ENCODE results near the gene EZR. TPM values are rescaled to one million over a fixed set of nuclear protein-coding genes. Genes with fewer than 3 reads are reported as not detected.
"Not testable (repeated sequence)": the region's sequence is repeated elsewhere in the genome, so short reads cannot be mapped to it uniquely, and the experiment has no call there.

Gene EZR
- total RNA-seq, 1 donor from 2014 or later = 314 TPM

DNA sequence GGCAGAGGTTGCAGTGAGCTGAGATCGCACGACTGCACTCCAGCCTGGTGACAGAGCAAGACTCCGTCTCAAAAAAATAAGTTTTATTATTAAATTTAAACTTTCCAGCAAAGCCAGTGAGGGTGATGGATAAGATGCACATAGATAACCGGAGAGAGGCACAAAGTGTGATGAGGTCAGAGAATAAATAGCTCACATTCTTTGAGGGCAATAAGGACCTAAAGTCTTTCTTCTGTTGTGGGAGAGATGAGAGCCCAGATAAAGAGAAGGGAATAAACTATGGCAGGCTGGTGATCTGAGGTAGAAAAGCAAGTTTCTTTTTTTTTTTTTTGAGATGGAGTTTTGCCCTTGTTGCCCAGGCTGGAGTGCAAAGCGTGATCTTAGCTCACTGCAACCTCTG, 20.6 kb upstream of the EZR start:
- DNase-seq (ENCODE audit: low read depth) (no peak), FAIRE-seq (no peak)
- TF ChIP-seq, protein P1, sequence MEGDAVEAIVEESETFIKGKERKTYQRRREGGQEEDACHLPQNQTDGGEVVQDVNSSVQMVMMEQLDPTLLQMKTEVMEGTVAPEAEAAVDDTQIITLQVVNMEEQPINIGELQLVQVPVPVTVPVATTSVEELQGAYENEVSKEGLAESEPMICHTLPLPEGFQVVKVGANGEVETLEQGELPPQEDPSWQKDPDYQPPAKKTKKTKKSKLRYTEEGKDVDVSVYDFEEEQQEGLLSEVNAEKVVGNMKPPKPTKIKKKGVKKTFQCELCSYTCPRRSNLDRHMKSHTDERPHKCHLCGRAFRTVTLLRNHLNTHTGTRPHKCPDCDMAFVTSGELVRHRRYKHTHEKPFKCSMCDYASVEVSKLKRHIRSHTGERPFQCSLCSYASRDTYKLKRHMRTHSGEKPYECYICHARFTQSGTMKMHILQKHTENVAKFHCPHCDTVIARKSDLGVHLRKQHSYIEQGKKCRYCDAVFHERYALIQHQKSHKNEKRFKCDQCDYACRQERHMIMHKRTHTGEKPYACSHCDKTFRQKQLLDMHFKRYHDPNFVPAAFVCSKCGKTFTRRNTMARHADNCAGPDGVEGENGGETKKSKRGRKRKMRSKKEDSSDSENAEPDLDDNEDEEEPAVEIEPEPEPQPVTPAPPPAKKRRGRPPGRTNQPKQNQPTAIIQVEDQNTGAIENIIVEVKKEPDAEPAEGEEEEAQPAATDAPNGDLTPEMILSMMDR (IDR thresholded peaks at IDR 0.05; ENCODE audit: insufficient read depth, low read length, severe bottlenecking) = no peak
- Histone ChIP-seq H3K36me3 (ENCODE audit: control insufficient read depth, insufficient read depth, low read length) (no peaks in the 10 kb centered on the region), H3K27me3 (ENCODE audit: control insufficient read depth, insufficient read depth, low read length) (no peaks in the 10 kb centered on the region), H3K4me3 (ENCODE audit: low read depth, low read length) (no peak overlapping the region)

DNA sequence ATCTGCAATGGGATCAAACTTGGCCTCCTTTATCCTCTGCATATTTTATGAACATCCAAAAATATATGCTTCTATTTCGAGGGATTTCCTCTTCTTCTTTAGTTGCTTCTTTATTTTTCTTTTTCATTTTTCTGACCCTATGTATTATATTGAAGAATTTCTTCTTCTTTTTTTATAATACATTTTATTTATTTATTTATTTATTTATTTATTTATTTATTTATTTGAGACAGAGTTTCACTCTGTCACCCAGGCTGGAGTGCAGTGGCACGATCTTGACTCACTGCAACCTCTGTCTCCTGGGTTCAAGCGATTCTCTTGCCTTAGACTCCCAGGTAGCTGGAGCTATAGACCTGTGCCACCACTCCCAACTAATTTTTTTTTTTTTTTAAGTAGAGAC, 19.6 kb upstream of the EZR start:
- not testable (repeated sequence) for H3K36me3 ChIP-seq (ENCODE audit: control insufficient read depth, insufficient read depth, low read length); DNase-seq (ENCODE audit: low read depth); H3K4me3 ChIP-seq (ENCODE audit: low read depth, low read length); FAIRE-seq; H3K27me3 ChIP-seq (ENCODE audit: control insufficient read depth, insufficient read depth, low read length)

DNA sequence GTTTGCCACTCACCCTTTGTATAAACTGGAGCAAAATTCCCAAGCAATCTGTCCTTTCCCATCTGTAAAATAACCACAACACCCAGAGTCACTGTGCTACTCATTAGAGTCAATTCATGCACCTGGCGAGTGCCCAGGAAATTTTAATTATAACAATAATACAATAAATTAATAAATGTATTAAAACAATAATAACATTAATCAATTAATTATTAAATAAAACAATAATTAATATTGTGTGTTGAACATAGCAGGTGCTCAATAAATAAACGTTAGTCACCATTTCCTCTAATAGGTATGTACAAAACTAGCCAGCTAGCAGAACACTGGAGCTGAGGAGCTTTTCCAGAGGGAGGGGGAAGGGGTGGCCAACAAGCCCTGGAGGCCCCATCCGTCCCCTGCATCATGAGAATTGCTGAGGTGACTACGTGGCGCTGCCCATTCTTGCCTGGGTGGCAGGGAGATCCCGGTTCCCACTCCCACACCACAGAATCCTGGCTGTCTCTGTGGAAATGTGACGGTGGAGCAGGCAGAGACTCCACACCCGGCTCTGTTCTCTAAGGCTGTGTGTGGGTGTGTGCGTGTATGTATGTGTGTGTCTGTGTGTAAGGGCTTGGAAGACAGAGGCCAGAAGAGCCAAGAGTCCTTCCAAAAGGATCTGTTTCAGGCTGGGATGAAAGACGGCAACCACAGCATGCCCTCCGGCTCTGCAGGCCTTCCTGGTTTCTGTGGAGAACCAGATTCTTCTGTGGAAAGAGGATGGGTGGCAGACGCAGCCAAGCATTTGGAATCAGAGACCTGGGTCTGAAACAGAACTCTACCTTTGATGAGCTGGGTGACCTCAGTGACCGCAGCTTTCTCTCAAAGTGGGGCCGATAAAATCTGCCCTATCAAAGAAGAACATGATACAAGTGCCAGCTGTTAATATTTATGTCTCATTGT, 18.8 kb upstream of the EZR start:
- no peaks in the 10 kb centered on the region for H3K36me3 ChIP-seq (ENCODE audit: control insufficient read depth, insufficient read depth, low read length)
- FAIRE-seq = no peak
- H3K27me3 ChIP-seq (ENCODE audit: control insufficient read depth, insufficient read depth, low read length) = no peaks in the 10 kb centered on the region
- no peak for DNase-seq (ENCODE audit: low read depth)
- TF ChIP-seq, protein P1 (IDR thresholded peaks at IDR 0.05; ENCODE audit: insufficient read depth, low read length, severe bottlenecking) = no peak
- no peak overlapping the region for H3K4me3 ChIP-seq (ENCODE audit: low read depth, low read length)

DNA sequence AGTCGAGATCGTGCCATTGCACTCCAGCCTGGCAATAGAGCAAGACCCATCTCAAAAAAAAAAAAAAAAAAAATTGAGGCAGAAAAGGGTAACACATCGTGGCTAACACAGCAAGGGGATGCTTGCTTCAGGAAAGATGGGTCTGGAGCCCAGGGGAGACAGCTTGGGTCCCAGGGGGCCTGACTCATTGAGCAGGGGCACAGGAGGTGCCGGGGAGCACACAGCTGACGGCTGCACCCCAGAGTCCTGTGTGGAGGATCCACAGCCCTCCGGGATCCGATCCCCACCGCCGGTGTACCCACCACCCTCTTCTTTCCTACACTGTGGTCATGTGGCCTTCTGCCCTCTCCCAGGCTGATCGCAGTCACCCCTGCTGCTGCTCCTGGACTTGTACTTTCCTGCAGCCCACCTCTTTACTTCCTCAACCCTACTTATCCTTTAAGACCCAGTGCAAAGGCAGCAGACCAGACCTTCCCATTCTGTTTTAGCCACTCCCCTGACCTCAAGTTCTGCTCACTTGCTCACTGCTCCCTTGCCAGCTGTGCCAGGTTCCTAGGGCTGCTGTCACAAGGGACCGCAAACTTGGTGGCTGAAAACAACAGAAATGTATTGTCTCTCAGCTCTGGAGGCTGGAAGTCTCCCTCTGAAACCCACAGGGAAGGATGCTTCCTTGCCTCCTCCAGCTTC, 17.6 kb upstream of the EZR start:
- Histone ChIP-seq H3K4me3 (ENCODE audit: low read depth, low read length) (no peak overlapping the region), H3K36me3 (ENCODE audit: control insufficient read depth, insufficient read depth, low read length) (no peaks in the 10 kb centered on the region), H3K27me3 (ENCODE audit: control insufficient read depth, insufficient read depth, low read length) (no peaks in the 10 kb centered on the region)
- no peak for FAIRE-seq
- DNase-seq (ENCODE audit: low read depth) = no peak
- TF ChIP-seq, protein P1 (IDR thresholded peaks at IDR 0.05; ENCODE audit: insufficient read depth, low read length, severe bottlenecking) = no peak

DNA sequence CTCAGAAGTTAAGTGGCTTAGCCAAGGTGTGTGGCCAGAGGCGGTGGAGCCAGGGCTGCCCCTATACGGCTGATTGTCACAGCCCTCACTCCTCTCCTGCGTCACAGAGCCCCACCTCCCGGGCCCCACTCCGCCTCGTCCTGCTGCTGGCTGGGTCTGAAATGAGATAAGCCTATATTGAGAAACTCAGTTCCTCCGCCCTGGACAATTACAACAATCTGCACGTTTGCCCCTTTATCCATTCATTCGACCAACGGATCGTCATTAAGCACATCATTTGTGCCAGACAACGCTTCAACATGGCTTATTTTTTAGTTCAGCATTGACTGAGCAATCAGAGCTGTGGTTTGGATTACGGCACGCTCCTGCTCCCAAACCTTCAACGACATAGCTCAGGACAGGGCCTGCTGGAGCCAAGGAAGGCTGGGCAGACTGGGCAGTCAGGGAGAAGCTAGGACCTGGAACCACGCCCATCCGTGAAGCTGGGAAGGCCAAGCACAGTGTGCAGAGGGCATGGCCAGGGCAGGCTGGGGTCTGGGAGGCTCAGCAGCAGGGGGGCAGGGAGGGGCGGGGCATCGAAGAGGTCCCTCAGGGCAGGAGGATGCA, 16.6 kb upstream of the EZR start:
- TF ChIP-seq, protein P1 (IDR thresholded peaks at IDR 0.05; ENCODE audit: insufficient read depth, low read length, severe bottlenecking) = no peak
- Histone ChIP-seq H3K27me3 (ENCODE audit: control insufficient read depth, insufficient read depth, low read length) (no peaks in the 10 kb centered on the region), H3K36me3 (ENCODE audit: control insufficient read depth, insufficient read depth, low read length) (no peaks in the 10 kb centered on the region), H3K4me3 (ENCODE audit: low read depth, low read length) (no peak overlapping the region)
- FAIRE-seq = no peak
- DNase-seq (ENCODE audit: low read depth) = peak; percentile 44

Data from bronchial epithelial cell (primary cell).